Measurements from ENCODE around the gene GTF3C4. TPM values are rescaled to one million over a fixed set of nuclear protein-coding genes. Genes with fewer than 3 reads are reported as not detected.

GTF3C4 gene
- total and polyA plus RNA-seq, 4 donors: 2.5 to 12.1 (median 5.7) TPM

- intact Hi-C loops (cut with DNase I): no loop called here
- no peak overlapping the region for H3K4me3 ChIP-seq (ENCODE audit: low read length in 2 of 2)
- no peaks in the 10 kb centered on the region for H3K9me3 ChIP-seq (ENCODE audit: control insufficient read depth, low read length)
- peaks cover 2 to 10% of the 10 kb centered on the region in 2 donors for H3K36me3 ChIP-seq (ENCODE audit: control insufficient read depth in 1 of 2, insufficient read depth in 2 of 2, low read length in 1 of 2)
- H3K27ac ChIP-seq (ENCODE audit: low read depth in 1 of 2, low read length in 2 of 2): no peak overlapping the region
- no peak for DNase-seq
- H3K4me1 ChIP-seq (ENCODE audit: control insufficient read depth in 1 of 2, insufficient read depth in 2 of 2, low read length in 2 of 2): no peaks in the 10 kb centered on the region
- no peaks in the 10 kb centered on the region for H3K27me3 ChIP-seq (ENCODE audit: control insufficient read depth in 1 of 2, insufficient read depth in 2 of 2, low read length in 1 of 2)
- WGBS, 2 donors: 80 to 82% methylated on average over 7 of the region's 7 CpGs
- ATAC-seq (ENCODE audit: low FRiP score): no peak
Measured at GRCh38 chr9:132656299-132656698, 14.0 kb upstream of the GTF3C4 start.

- intact Hi-C loops (cut with DNase I): loop anchor here in 1 of 2 donors (10.0 kb wide), 1 partner anchor 222 kb away; no protein-coding TSS in a partner anchor
- H3K4me3 ChIP-seq (ENCODE audit: low read length in 2 of 2): no peak overlapping the region
- DNase-seq (no peak), ATAC-seq (ENCODE audit: low FRiP score) (no peak)
- H3K4me1 ChIP-seq (ENCODE audit: control insufficient read depth in 1 of 2, insufficient read depth in 2 of 2, low read length in 2 of 2): no peaks in the 10 kb centered on the region
- H3K27ac ChIP-seq (ENCODE audit: low read depth in 1 of 2, low read length in 2 of 2): no peak overlapping the region
- no peaks in the 10 kb centered on the region for H3K27me3 ChIP-seq (ENCODE audit: control insufficient read depth in 1 of 2, insufficient read depth in 2 of 2, low read length in 1 of 2)
- H3K36me3 ChIP-seq (ENCODE audit: control insufficient read depth in 1 of 2, insufficient read depth in 2 of 2, low read length in 1 of 2): peaks cover 0 to 8% of the 10 kb centered on the region in 2 donors
- WGBS, 2 donors: 58 to 71% methylated on average over 12 of the region's 12 CpGs
- no peaks in the 10 kb centered on the region for H3K9me3 ChIP-seq (ENCODE audit: control insufficient read depth, low read length)
Measured at GRCh38 chr9:132662152-132662945, 7.9 kb upstream of the GTF3C4 start.

GRCh38 chr9:132663117-132663516 is 7.1 kb upstream of the GTF3C4 start:
- H3K4me1 ChIP-seq (ENCODE audit: control insufficient read depth in 1 of 2, insufficient read depth in 2 of 2, low read length in 2 of 2): no peaks in the 10 kb centered on the region
- H3K27me3 ChIP-seq (ENCODE audit: control insufficient read depth in 1 of 2, insufficient read depth in 2 of 2, low read length in 1 of 2): no peaks in the 10 kb centered on the region
- intact Hi-C loops (cut with DNase I): loop anchor here in 1 of 2 donors (10.0 kb wide), 1 partner anchor 222 kb away; no protein-coding TSS in a partner anchor
- H3K9me3 ChIP-seq (ENCODE audit: control insufficient read depth, low read length): no peaks in the 10 kb centered on the region
- DNase-seq: no peak
- 61 to 64% methylated on average over 11 of the region's 11 CpGs for WGBS, 2 donors
- H3K27ac ChIP-seq (ENCODE audit: low read depth in 1 of 2, low read length in 2 of 2): no peak overlapping the region
- peak; percentile 33 for ATAC-seq (ENCODE audit: low FRiP score)
- H3K4me3 ChIP-seq (ENCODE audit: low read length in 2 of 2): no peak overlapping the region
- H3K36me3 ChIP-seq (ENCODE audit: control insufficient read depth in 1 of 2, insufficient read depth in 2 of 2, low read length in 1 of 2): peaks cover 0 to 6% of the 10 kb centered on the region in 2 donors

GRCh38 chr9:132663851-132664250 is 6.4 kb upstream of the GTF3C4 start:
- H3K9me3 ChIP-seq (ENCODE audit: control insufficient read depth, low read length): no peaks in the 10 kb centered on the region
- H3K4me1 ChIP-seq (ENCODE audit: control insufficient read depth in 1 of 2, insufficient read depth in 2 of 2, low read length in 2 of 2): no peaks in the 10 kb centered on the region
- no peaks in the 10 kb centered on the region for H3K27me3 ChIP-seq (ENCODE audit: control insufficient read depth in 1 of 2, insufficient read depth in 2 of 2, low read length in 1 of 2)
- intact Hi-C loops (cut with DNase I): loop anchor here in 1 of 2 donors (10.0 kb wide), 1 partner anchor 221 kb away; no protein-coding TSS in a partner anchor
- H3K4me3 ChIP-seq (ENCODE audit: low read length in 2 of 2): no peak overlapping the region
- DNase-seq (no peak), ATAC-seq (ENCODE audit: low FRiP score) (no peak)
- WGBS, 2 donors: 91 to 94% methylated on average over 2 of the region's 2 CpGs
- H3K36me3 ChIP-seq (ENCODE audit: control insufficient read depth in 1 of 2, insufficient read depth in 2 of 2, low read length in 1 of 2): peaks cover 0 to 5% of the 10 kb centered on the region in 2 donors
- no peak overlapping the region for H3K27ac ChIP-seq (ENCODE audit: low read depth in 1 of 2, low read length in 2 of 2)

DNA sequence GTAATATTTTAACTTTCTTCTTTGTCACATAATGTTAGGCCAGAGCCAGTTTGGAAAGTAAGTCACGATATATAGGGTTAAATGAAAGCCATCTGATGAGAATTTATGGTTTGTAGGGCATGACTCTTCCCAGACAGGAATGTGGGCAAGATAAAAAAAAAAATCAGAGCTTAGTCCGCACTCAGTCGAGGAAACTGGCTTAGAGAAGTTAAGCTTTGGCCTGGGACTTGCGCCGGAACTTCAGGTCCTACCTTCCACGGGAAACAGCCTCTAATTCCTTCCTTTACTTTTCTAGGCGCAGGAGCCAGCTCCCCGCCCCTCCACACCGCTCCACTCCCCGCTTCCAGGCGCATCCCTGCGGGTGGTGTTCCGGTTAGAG is 956 bp upstream of the GTF3C4 start:
- H3K36me3 ChIP-seq (ENCODE audit: control insufficient read depth in 1 of 2, insufficient read depth in 2 of 2, low read length in 1 of 2): no peaks in the 10 kb centered on the region
- intact Hi-C loops (cut with DNase I): loop anchor here (2.0 to 10.0 kb wide), 2 partner anchors 99 to 215 kb away; no protein-coding TSS in a partner anchor
- peak overlapping the region in 1 of 2 donors; percentile 9 for H3K27ac ChIP-seq (ENCODE audit: low read depth in 1 of 2, low read length in 2 of 2)
- no peaks in the 10 kb centered on the region for H3K27me3 ChIP-seq (ENCODE audit: control insufficient read depth in 1 of 2, insufficient read depth in 2 of 2, low read length in 1 of 2)
- ATAC-seq (ENCODE audit: low FRiP score): no peak
- peaks cover 0 to 9% of the 10 kb centered on the region in 2 donors for H3K4me1 ChIP-seq (ENCODE audit: control insufficient read depth in 1 of 2, insufficient read depth in 2 of 2, low read length in 2 of 2)
- WGBS, 2 donors: 1% methylated on average over 13 of the region's 13 CpGs
- no peaks in the 10 kb centered on the region for H3K9me3 ChIP-seq (ENCODE audit: control insufficient read depth, low read length)
- H3K4me3 ChIP-seq (ENCODE audit: low read length in 2 of 2): peak overlapping the region; percentile 35 to 70
- DNase-seq: peak in 1 of 2 donors; percentile 69

- Histone ChIP-seq H3K4me1 (ENCODE audit: control insufficient read depth in 1 of 2, insufficient read depth in 2 of 2, low read length in 2 of 2) (peaks cover 0 to 9% of the 10 kb centered on the region in 2 donors), H3K27ac (ENCODE audit: low read depth in 1 of 2, low read length in 2 of 2) (peak within 1 kb of the TSS in 1 of 2 donors; percentile 66), H3K9me3 (ENCODE audit: control insufficient read depth, low read length) (no peaks in the 10 kb centered on the region), H3K27me3 (ENCODE audit: control insufficient read depth in 1 of 2, insufficient read depth in 2 of 2, low read length in 1 of 2) (no peaks in the 10 kb centered on the region), H3K4me3 (ENCODE audit: low read length in 2 of 2) (peak within 1 kb of the TSS; percentile 57 to 70), H3K36me3 (ENCODE audit: control insufficient read depth in 1 of 2, insufficient read depth in 2 of 2, low read length in 1 of 2) (no peaks in the 10 kb centered on the region)
- ATAC-seq (ENCODE audit: low FRiP score) (peak; percentile 98), DNase-seq (peak; percentile 91 to 96)
- intact Hi-C loops (cut with DNase I): loop anchor here (1.0 to 10.0 kb wide), 3 partner anchors 99 to 215 kb away; partner anchors contain the start of genes AK8 (in 1 of the 2) and SPACA9 (in 1 of the 2)
- 0 to 1% methylated on average over 59 to 77 of the region's 77 CpGs for WGBS, 2 donors
Measured at GRCh38 chr9:132669698-132670456, 387 bp upstream of the GTF3C4 start, which contains the start of gene DDX31. Gene DDX31 (minus strand): TSS chr9:132669983. CDS start chr9:132669934, 49 bp downstream.

DNA sequence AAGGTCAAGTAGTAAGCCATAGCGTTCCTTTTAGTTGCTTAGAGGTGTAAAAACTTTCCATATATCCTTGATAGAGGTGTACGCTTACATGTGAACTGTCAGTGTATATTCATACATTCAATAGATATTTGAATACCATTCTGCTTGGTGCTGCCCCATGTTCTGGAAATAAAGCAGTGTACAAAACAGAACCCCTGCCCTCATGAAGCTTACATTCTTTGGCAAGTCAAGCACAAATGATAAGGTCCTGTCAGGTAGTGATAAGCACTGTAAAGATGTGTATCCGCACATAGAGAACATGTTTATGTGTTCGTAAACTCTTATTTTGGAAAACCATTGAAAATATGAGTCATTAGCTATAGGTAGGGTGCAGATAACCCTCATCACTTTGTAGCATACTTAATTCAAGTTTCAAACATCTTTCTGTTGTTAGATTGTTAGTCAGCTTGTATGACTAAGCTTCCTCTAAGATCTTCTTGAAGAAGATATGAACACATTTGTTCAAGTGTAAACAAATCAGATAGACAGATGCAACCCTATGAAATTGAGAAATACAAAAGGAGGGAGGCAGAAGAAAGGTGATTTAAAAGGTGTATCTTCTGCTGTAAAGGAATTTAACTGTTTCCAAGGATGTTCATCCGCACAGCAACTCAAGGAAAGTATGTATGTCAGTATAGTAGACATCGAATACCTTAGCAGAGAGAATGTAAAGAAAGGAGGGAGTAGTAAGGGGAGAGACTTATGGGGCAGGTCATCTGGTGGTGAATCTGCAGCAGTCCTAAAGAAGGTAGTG is 1.6 kb downstream of the GTF3C4 start:
- no peaks in the 10 kb centered on the region for H3K9me3 ChIP-seq (ENCODE audit: control insufficient read depth, low read length)
- ATAC-seq (ENCODE audit: low FRiP score) (no peak), DNase-seq (no peak)
- H3K36me3 ChIP-seq (ENCODE audit: control insufficient read depth in 1 of 2, insufficient read depth in 2 of 2, low read length in 1 of 2): no peaks in the 10 kb centered on the region
- no peaks in the 10 kb centered on the region for H3K27me3 ChIP-seq (ENCODE audit: control insufficient read depth in 1 of 2, insufficient read depth in 2 of 2, low read length in 1 of 2)
- H3K4me1 ChIP-seq (ENCODE audit: control insufficient read depth in 1 of 2, insufficient read depth in 2 of 2, low read length in 2 of 2): peaks cover 0 to 9% of the 10 kb centered on the region in 2 donors
- no peak overlapping the region for H3K27ac ChIP-seq (ENCODE audit: low read depth in 1 of 2, low read length in 2 of 2)
- H3K4me3 ChIP-seq (ENCODE audit: low read length in 2 of 2): peak overlapping the region in 1 of 2 donors; percentile 70
- WGBS, 2 donors: 82 to 86% methylated on average over 6 of the region's 6 CpGs
- intact Hi-C loops (cut with DNase I): no loop called here

DNA sequence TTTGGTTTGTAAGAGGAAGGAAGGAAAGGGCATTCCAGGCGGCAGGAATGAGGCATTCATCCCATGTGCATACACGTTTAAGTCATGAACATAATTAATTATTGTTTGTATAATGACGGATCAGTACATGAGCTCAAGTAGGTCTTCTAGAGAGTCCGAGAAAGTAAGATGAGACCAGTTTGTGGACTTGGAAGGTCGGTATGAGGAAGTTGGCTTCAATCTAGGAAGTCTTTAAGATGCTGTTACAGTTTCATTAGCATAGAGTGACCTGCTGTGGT is 2.1 kb downstream of the GTF3C4 start:
- Histone ChIP-seq H3K4me3 (ENCODE audit: low read length in 2 of 2) (no peak overlapping the region), H3K9me3 (ENCODE audit: control insufficient read depth, low read length) (no peaks in the 10 kb centered on the region), H3K27me3 (ENCODE audit: control insufficient read depth in 1 of 2, insufficient read depth in 2 of 2, low read length in 1 of 2) (no peaks in the 10 kb centered on the region), H3K4me1 (ENCODE audit: control insufficient read depth in 1 of 2, insufficient read depth in 2 of 2, low read length in 2 of 2) (peaks cover 0 to 9% of the 10 kb centered on the region in 2 donors), H3K27ac (ENCODE audit: low read depth in 1 of 2, low read length in 2 of 2) (no peak overlapping the region), H3K36me3 (ENCODE audit: control insufficient read depth in 1 of 2, insufficient read depth in 2 of 2, low read length in 1 of 2) (no peaks in the 10 kb centered on the region)
- DNase-seq (no peak), ATAC-seq (ENCODE audit: low FRiP score) (no peak)
- intact Hi-C loops (cut with DNase I): no loop called here
- WGBS, 2 donors: 25 to 29% methylated on average over 5 of the region's 5 CpGs
